Stimulated activated naive CD8-positive, alpha-beta T cell treated with anti-CD3 and anti-CD28 coated beads, Interleukin-15, Interleukin-2, amounts not matched to agents 100 ng/mL and 50 ng/mL, for 24 hours (primary cell): Measurements from ENCODE around the gene CLEC3B.
"Not testable (repeated sequence)": the region's sequence is repeated elsewhere in the genome, so short reads cannot be mapped to it uniquely, and the experiment has no call there.

Experiments
- H3K27ac Mint-ChIP-seq: one replicate; pipeline ENCODE4 v1.8.0; 2021; ENCODE audit warnings: mild to moderate bottlenecking, mixed read lengths
- H3K27me3 Mint-ChIP-seq: one replicate; pipeline ENCODE4 v1.8.0; 2021; ENCODE audit warnings: mixed read lengths
- H3K36me3 Mint-ChIP-seq: one replicate; pipeline ENCODE4 v1.8.0; 2021; ENCODE audit warnings: low read depth, mixed read lengths
- H3K4me1 Mint-ChIP-seq: one replicate; pipeline ENCODE4 v1.8.0; 2021; ENCODE audit warnings: low read depth, mixed read lengths
- H3K4me3 Mint-ChIP-seq: one replicate; pipeline ENCODE4 v1.8.0; 2021; ENCODE audit warnings: mild to moderate bottlenecking, mixed read lengths
- H3K9me3 Mint-ChIP-seq: one replicate; pipeline ENCODE4 v1.8.0; 2021; ENCODE audit warnings: mixed read lengths

The CLEC3B gene

DNA sequence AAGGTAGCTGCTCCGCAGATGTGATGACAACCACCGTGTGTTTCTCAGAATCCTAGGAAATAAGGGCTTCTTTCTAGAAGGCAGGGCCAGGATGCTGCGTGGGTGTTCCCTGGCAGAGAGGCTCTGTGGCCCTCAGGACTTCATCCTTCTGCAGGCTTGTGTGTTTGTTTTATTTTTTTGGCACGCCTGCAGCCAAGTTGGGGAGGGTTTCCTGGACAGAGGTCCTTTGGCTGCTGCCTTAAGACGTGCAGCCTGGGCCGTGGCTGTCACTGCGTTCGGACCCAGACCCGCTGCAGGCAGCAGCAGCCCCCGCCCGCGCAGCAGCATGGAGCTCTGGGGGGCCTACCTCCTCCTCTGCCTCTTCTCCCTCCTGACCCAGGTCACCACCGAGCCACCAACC lies at the start of gene CLEC3B:
Gene CLEC3B, plus strand, starts transcription at position 266 of the 400 bp plus-strand sequence. Its CDS starts 60 bp downstream, at position 326.
- Mint-ChIP-seq H3K27me3 (no peaks in the 10 kb centered on the region), H3K4me3 (no peak within 1 kb of the TSS), H3K4me1 (no peaks in the 10 kb centered on the region), H3K27ac (no peak within 1 kb of the TSS), H3K9me3 (no peaks in the 10 kb centered on the region), H3K36me3 (no peaks in the 10 kb centered on the region)

- H3K27me3 Mint-ChIP-seq, result no peaks in the 10 kb centered on the region
- peaks cover 32% of the 10 kb centered on the region for H3K36me3 Mint-ChIP-seq
- H3K9me3 Mint-ChIP-seq, result no peaks in the 10 kb centered on the region
- H3K4me3 Mint-ChIP-seq, result no peak overlapping the region
- peaks cover 85% of the 10 kb centered on the region for H3K4me1 Mint-ChIP-seq
- peak overlapping the region; percentile 11 for H3K27ac Mint-ChIP-seq
Observed at GRCh38 chr3:44981220-44981619, 44.9 kb upstream of the CLEC3B start.

- Mint-ChIP-seq H3K27me3 (no peaks in the 10 kb centered on the region), H3K4me3 (peak overlapping the region; percentile 36), H3K27ac (peak overlapping the region; percentile 15), H3K9me3 (no peaks in the 10 kb centered on the region), H3K4me1 (peaks cover 85% of the 10 kb centered on the region), H3K36me3 (peaks cover 32% of the 10 kb centered on the region)
Observed at GRCh38 chr3:44981751-44982150, 44.4 kb upstream of the CLEC3B start.

DNA sequence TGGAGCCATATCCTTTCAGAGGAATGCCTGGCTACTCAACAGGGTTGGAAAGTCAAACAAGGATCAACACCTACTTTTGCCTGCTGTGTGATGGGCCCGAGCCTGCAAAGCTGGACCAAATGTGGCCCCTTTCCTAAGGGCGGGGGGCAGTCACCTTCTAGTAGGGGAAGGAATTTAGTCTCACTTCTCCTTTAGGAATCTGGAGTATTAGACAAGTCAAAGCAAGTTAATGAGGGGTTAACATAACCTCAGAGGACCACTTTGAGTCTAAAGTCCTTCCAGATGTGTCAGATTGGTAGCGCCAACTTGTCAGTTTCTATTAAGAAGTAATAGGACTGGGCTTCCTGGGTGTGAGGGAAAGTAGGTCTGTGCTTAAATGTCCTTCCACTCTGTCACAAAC lies 43.3 kb upstream of the CLEC3B start:
- H3K27ac Mint-ChIP-seq, result no peak overlapping the region
- peaks cover 83% of the 10 kb centered on the region for H3K4me1 Mint-ChIP-seq
- H3K36me3 Mint-ChIP-seq, result peaks cover 25% of the 10 kb centered on the region
- no peak overlapping the region for H3K4me3 Mint-ChIP-seq
- no peaks in the 10 kb centered on the region for H3K27me3 Mint-ChIP-seq
- H3K9me3 Mint-ChIP-seq, result no peaks in the 10 kb centered on the region

DNA sequence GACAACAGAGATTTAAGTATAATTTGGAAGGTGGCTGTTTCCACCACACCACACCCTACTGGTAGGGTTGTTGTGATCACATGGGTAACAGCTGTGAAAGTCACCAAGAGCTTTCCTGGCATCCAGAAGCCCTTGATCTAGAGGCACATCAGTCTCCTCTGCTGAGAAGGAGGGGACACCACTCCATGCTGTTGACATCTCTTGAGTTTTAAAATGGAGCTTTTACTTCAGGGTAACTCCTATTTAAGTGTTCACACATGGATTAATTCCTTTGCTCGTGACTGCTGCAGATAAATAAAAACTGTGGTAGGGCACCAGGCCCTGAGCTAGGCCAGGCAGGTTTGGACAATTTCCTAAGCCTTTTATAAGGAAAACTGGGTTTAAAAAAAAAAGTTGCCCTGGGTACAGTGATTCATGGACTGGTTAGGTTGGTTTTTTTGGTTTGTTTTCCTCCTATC lies 42.6 kb upstream of the CLEC3B start:
- Mint-ChIP-seq H3K4me1 (peaks cover 77% of the 10 kb centered on the region), H3K36me3 (peaks cover 22% of the 10 kb centered on the region), H3K4me3 (no peak overlapping the region), H3K27me3 (no peaks in the 10 kb centered on the region), H3K9me3 (no peaks in the 10 kb centered on the region), H3K27ac (no peak overlapping the region)

GRCh38 chr3:44984335-44984734 lies 41.8 kb upstream of the CLEC3B start:
- no peak overlapping the region for H3K4me3 Mint-ChIP-seq
- H3K4me1 Mint-ChIP-seq, result peaks cover 68% of the 10 kb centered on the region
- peaks cover 28% of the 10 kb centered on the region for H3K36me3 Mint-ChIP-seq
- H3K27me3 Mint-ChIP-seq, result no peaks in the 10 kb centered on the region
- H3K9me3 Mint-ChIP-seq, result no peaks in the 10 kb centered on the region
- H3K27ac Mint-ChIP-seq, result no peak overlapping the region

DNA sequence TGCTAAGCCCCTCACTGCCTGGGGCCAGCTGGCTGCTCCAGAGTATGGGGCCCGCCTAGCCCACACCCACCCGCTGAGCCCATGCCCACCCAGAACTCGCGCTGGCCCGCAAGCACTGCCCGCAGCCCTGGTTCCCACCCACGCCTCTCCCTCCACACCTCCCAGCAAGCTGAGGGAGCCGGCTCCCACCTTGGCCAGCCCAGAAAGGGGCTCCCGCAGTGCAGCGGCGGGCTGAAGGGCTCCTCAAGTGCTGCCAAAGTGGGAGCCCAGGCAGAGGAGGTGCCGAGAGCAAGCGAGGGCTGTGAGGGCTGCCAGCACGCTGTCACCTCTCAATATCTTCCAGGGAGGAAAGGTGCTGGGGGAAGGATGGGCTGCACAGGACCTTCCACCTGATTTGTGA lies 39.8 kb upstream of the CLEC3B start:
- peaks cover 64% of the 10 kb centered on the region for H3K4me1 Mint-ChIP-seq
- H3K27ac Mint-ChIP-seq, H3K27me3 Mint-ChIP-seq, H3K9me3 Mint-ChIP-seq, H3K4me3 Mint-ChIP-seq: not testable (repeated sequence)
- peaks cover 43% of the 10 kb centered on the region for H3K36me3 Mint-ChIP-seq

DNA sequence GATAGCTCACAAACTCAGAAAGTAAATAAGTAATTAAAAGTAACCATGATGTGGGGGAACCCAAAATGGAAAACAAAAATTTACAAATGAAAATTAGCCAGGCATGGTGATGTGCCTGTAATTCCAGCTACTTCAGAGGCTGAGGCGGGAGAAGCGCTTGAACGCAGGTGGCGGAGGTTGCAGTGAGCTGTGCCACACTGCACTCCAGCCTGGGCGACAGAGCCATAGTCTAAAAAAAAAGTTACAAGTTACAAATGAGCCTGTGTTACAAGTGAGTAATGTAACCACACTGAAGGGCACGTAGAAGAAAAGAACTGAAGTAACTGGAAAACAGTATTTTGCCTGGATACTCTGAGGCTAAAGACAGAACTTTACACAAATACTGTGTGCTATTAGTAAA lies 38.8 kb upstream of the CLEC3B start:
- H3K27me3 Mint-ChIP-seq, result no peaks in the 10 kb centered on the region
- peaks cover 47% of the 10 kb centered on the region for H3K36me3 Mint-ChIP-seq
- no peak overlapping the region for H3K27ac Mint-ChIP-seq
- no peak overlapping the region for H3K4me3 Mint-ChIP-seq
- no peaks in the 10 kb centered on the region for H3K9me3 Mint-ChIP-seq
- peaks cover 59% of the 10 kb centered on the region for H3K4me1 Mint-ChIP-seq

- Mint-ChIP-seq H3K9me3 (no peaks in the 10 kb centered on the region), H3K27me3 (no peaks in the 10 kb centered on the region), H3K4me3 (no peak overlapping the region), H3K36me3 (peaks cover 55% of the 10 kb centered on the region), H3K4me1 (peaks cover 58% of the 10 kb centered on the region), H3K27ac (no peak overlapping the region)
Observed at GRCh38 chr3:44988073-44988472, 38.0 kb upstream of the CLEC3B start.

GRCh38 chr3:44989141-44989540 lies 37.0 kb upstream of the CLEC3B start:
- Mint-ChIP-seq H3K27me3 (no peaks in the 10 kb centered on the region), H3K9me3 (no peaks in the 10 kb centered on the region), H3K27ac (no peak overlapping the region), H3K36me3 (peaks cover 65% of the 10 kb centered on the region), H3K4me1 (peaks cover 58% of the 10 kb centered on the region), H3K4me3 (no peak overlapping the region)

DNA sequence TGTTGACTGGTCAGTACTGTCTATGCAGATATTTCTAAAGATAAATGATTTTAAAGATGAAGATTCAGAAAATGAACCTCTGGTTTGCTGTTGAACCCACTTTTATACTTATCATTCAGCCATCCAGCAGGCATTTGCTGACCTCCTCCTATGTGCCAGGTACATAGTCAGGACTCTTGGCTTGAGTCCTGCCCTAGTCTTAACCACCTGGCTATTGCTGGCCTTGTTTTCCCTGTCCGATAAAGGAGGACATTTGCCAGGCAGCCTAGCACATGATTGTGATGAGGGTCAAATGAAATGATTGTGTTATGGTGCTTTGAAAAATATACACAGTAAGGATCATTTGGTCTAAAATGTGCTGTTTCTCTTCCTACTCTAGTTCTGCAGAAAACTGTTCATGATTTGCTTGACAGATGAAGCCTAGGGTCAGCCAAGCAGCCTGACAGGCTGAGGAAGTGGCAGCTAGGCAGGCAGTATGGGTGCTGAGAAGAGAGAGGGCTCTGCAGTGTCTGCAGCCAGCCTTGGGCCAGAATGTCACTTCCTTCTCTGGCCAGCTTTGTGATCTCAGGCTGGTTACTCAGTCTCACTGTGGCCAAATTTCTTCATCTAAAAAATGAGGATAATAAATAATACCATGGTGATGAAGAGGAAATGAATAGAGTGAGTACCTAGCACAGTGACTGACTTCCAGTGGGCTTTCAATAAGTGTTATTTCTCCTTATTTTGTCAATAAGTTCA lies 36.3 kb upstream of the CLEC3B start:
- Mint-ChIP-seq H3K27ac (no peak overlapping the region), H3K4me3 (no peak overlapping the region), H3K9me3 (no peaks in the 10 kb centered on the region), H3K27me3 (no peaks in the 10 kb centered on the region), H3K36me3 (peaks cover 71% of the 10 kb centered on the region), H3K4me1 (peaks cover 58% of the 10 kb centered on the region)

DNA sequence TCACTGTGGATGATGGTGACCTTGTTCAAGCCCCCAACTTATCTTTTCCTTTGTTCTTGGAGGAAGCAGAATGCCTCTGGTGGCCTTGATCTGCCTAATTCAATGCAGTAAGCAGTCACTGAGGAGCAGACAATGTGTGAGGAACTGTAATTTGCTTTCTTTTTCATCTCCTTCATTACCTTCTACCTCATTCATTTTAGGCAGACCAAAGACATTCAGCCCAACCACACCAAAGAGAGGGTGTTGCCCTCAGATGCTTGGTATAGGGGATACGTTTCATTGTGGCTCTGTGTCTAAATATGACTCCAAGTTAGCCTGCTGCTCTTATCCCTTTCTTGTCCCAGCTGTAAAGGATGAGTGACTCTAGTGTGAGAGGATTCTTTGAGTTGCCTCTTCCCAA lies 34.8 kb upstream of the CLEC3B start:
- peaks cover 74% of the 10 kb centered on the region for H3K36me3 Mint-ChIP-seq
- H3K4me3 Mint-ChIP-seq, result no peak overlapping the region
- H3K27me3 Mint-ChIP-seq, result no peaks in the 10 kb centered on the region
- H3K4me1 Mint-ChIP-seq, result peaks cover 65% of the 10 kb centered on the region
- H3K27ac Mint-ChIP-seq, result no peak overlapping the region
- no peaks in the 10 kb centered on the region for H3K9me3 Mint-ChIP-seq

- H3K36me3 Mint-ChIP-seq, result peaks cover 85% of the 10 kb centered on the region
- H3K27ac Mint-ChIP-seq, result peak overlapping the region; percentile 26
- H3K9me3 Mint-ChIP-seq, result no peaks in the 10 kb centered on the region
- peaks cover 69% of the 10 kb centered on the region for H3K4me1 Mint-ChIP-seq
- no peak overlapping the region for H3K4me3 Mint-ChIP-seq
- no peaks in the 10 kb centered on the region for H3K27me3 Mint-ChIP-seq
Observed at GRCh38 chr3:44992555-44993470, 33.3 kb upstream of the CLEC3B start.

GRCh38 chr3:44993471-44994205 lies 32.5 kb upstream of the CLEC3B start:
- Mint-ChIP-seq H3K27me3 (no peaks in the 10 kb centered on the region), H3K36me3 (peaks cover 83% of the 10 kb centered on the region), H3K9me3 (no peaks in the 10 kb centered on the region), H3K4me1 (peaks cover 69% of the 10 kb centered on the region), H3K27ac (no peak overlapping the region), H3K4me3 (no peak overlapping the region)
